Omental fat pad (tissue), 4 donors: ENCODE results near the gene C2orf68. TPM values are rescaled to one million over a fixed set of nuclear protein-coding genes. Genes with fewer than 3 reads are reported as not detected.

Source experiments
- ATAC-seq: fragments of 150-250 bp; one replicate; pipeline ENCODE4 v1.9.1; 2016; ENCODE audit warnings: mild to moderate bottlenecking, moderate library complexity; ENCODE audit not compliant: low FRiP score
- DNase-seq: peaks from one replicate; pipeline ENCODE4 v3.0.0-alpha.2; 2019; ENCODE audit warnings: low spot score
- CTCF ChIP-seq, 3 donors: fragments of 450-650 bp; IDR thresholded peaks; one replicate each; pipeline ENCODE4 v1.5.1; 2016 to 2017; ENCODE audit warnings: antibody characterized with exemption in 3 of 3, mild to moderate bottlenecking in 3 of 3, moderate library complexity in 2 of 3
- total RNA-seq, 4 donors: library from RNA; depleted of rRNA; stranded (reverse); fragments of >200 nt; gene quantifications; one replicate each; pipeline ENCODE4 v1.1.0, GENCODE V29; 2016

C2orf68 gene
- total RNA-seq, 4 donors from 2014 or later, result 7.9 to 19.5 (median 12.8) TPM

GRCh38 chr2:85647823-85648526 lies 36.1 kb upstream of the C2orf68 start:
- ATAC-seq, result no peak
- no peak for TF ChIP-seq CTCF (IDR thresholded peaks at IDR 0.05)
- no peak for DNase-seq

DNA sequence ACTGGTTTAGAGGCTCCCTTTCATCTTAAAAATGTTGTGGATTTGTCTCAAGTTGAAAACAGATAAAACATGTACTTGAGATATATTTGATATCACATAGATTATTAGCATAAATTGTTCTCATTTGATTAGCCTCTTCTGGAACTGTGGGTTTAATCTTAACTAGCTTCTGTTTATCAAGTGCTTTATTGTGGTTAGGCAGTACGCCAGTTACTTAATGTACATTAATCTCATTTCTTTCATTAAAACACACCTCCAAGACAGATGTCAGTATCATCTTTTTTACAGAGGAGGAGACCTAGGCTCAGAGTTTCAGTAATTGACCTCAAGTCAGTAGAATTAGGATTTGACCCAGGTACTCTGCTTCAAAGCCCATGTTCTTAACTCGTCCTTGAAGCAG lies 34.3 kb upstream of the C2orf68 start:
- TF ChIP-seq CTCF (IDR thresholded peaks at IDR 0.05), result no peak
- DNase-seq (no peak), ATAC-seq (no peak)

DNA sequence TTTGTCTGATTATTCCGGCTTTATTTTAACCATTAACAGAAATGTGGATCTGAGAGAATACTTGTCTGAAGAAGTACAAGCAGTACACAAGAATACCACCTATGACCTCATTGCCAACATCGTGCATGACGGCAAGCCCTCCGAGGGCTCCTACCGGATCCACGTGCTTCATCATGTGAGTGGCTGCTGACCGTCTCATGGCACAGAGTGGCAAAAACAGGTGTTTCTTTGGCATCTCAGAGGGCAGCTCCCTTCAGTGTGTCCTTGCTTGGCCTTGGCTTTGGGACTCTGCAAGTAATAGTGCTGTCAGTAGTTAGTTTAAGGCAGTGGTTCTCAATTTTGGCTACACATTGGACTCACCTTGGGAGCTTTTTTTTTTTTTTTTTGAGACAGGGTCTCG lies 33.0 kb upstream of the C2orf68 start:
- ATAC-seq (no peak), DNase-seq (no peak)
- TF ChIP-seq CTCF (IDR thresholded peaks at IDR 0.05), result no peak

DNA sequence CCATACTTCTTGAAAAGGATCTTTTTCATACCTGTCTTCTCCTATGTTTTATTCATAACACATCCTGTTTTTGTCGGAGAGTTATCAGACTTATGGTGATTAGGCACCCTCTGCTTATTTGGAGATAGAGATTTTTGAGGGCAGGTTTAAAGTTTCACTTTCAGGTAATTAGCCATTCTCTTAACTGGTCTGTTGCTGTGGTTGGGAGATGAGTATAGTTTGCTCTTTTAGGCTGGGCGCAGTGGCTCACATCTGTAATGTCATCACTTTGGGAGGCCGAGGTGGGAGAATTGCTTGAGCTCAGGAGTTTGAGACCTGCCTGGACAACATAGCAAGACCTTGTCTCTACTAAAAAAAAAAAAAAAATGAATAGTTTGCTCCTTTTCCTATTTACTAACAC lies 30.9 kb upstream of the C2orf68 start:
- DNase-seq, result no peak
- TF ChIP-seq CTCF (IDR thresholded peaks at IDR 0.05), result no peak
- no peak for ATAC-seq

DNA sequence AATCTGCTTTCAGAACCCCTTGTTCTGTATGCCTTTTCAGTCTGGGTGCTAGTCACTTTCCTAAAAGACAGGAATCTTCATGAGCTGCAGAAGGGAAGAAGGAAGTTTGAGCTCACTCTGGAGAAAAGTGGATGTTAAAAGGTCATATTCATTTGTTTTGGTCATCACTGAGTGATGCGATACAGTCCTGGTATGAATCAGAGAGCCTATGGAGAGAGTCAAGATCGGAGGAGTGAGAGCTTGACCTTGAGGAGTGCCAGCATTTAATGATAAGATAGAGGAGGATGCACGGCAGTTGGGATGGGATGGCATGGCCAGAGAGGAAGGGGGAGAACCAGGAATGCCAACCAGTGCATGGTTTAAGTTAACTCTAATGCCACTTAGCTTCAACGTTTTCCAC lies 23.8 kb upstream of the C2orf68 start:
- ATAC-seq (peak; percentile 69), DNase-seq (no peak)
- TF ChIP-seq CTCF (IDR thresholded peaks at IDR 0.05), result no peak

DNA sequence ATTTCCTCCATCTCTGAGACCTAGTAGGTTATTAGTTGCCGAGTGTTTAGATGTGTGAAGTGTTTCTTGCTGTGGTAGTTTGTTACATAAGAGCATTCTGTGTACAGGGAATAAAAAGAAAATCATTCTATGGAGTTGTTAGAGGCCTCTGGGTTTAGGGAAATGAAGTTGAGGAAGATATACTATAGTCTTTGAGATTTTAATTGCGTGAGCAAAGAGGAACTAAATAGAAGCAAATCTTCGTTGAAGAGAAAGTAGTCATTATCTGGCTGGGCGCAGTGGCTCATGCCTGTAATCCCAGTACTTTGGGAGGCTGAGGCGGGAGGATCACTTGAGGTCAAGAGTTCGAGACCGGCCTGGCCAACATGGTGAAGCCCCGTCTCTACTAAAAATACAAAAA lies 23.1 kb upstream of the C2orf68 start:
- no peak for DNase-seq
- no peak for TF ChIP-seq CTCF (IDR thresholded peaks at IDR 0.05)
- ATAC-seq, result no peak

DNA sequence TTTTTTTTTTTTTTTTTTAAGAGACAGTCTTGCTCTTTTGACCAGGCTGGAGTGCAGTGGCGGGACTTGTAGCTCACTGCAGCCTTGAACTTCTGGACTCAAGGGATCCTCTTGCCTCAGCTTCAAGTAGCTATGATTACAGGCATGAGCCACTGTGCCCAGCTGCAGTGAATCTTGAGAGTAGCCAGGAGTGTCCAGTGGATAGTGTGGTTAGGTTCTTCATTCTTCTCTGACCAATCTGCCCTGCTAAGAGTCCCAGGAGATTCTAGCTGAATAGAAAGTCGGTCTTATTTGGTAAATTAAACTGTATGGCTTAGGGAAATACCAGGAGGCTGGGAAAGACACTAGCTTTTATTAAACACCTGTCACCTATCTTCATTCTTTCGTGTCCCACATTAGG lies 19.4 kb upstream of the C2orf68 start:
- no peak for TF ChIP-seq CTCF (IDR thresholded peaks at IDR 0.05)
- no peak for DNase-seq
- no peak for ATAC-seq
